ENCODE results near the gene YIPF2. TPM values are rescaled to one million over a fixed set of nuclear protein-coding genes. Genes with fewer than 3 reads are reported as not detected.
A peak's percentile ranks its signal among the peaks of the same experiment; 100 is the strongest.

YIPF2 gene
- total RNA-seq, 1 donor from 2014 or later, result 23.0 TPM

DNA sequence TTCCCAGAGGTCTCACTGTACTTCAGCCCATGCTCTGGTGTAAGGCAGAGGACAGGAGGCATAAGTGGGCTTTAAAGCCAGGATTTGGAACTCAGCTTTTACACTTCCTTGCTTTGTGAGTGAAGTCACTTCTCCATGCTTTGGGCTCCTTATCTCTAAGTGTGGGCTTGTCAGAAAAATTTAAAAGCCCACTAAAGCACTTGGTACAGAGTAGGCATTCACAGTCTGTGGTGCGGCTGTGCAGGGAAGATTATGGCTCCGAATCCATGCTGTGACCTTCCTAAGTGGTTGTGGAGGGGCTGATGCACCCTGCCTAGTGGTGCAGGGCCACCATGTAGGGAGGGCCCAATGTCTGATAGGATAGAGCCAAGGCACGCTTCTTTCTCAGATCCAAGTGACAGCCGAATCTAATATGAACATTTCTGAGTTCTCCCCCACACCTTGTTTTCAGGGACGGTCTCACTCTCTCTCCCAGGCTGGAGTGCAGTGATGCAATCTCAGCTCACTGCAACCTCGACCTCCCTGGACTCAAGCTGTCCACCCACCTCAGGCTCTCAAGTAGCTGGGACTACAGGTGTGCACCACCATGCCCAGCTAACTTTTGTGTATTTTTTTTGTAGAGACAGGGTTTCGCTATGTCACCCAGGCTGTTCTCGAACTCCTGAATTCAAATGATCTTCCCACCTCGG lies 7.1 kb upstream of the YIPF2 start:
- DNase-seq (no peak), ATAC-seq (ENCODE audit: low read depth) (no peak)
- no peaks in the 10 kb centered on the region for H3K27me3 Mint-ChIP-seq
- peaks cover 4% of the 10 kb centered on the region for H3K36me3 Mint-ChIP-seq (ENCODE audit: low read depth)
- CTCF ChIA-PET, result interaction anchor here (1.0 to 2.2 kb wide), 5 partner anchors 9 to 100 kb away, joined by 3 to 12 read pairs (median 5); partner anchors contain the start of gene CARM1
- H3K4me1 Mint-ChIP-seq, result peaks cover 3% of the 10 kb centered on the region
- no peak overlapping the region for H3K27ac Mint-ChIP-seq
- TF ChIP-seq, protein P1, sequence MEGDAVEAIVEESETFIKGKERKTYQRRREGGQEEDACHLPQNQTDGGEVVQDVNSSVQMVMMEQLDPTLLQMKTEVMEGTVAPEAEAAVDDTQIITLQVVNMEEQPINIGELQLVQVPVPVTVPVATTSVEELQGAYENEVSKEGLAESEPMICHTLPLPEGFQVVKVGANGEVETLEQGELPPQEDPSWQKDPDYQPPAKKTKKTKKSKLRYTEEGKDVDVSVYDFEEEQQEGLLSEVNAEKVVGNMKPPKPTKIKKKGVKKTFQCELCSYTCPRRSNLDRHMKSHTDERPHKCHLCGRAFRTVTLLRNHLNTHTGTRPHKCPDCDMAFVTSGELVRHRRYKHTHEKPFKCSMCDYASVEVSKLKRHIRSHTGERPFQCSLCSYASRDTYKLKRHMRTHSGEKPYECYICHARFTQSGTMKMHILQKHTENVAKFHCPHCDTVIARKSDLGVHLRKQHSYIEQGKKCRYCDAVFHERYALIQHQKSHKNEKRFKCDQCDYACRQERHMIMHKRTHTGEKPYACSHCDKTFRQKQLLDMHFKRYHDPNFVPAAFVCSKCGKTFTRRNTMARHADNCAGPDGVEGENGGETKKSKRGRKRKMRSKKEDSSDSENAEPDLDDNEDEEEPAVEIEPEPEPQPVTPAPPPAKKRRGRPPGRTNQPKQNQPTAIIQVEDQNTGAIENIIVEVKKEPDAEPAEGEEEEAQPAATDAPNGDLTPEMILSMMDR (IDR thresholded peaks at IDR 0.05), result no peak
- H3K9me3 Mint-ChIP-seq, result no peaks in the 10 kb centered on the region
- POLR2A ChIA-PET, result interaction anchor here (0.5 to 0.6 kb wide), 2 partner anchors 14 to 30 kb away, joined by 5 to 6 read pairs; no protein-coding TSS in a partner anchor
- intact Hi-C loops (cut with micrococcal nuclease), result loop anchor here (1.0 kb wide), 1 partner anchor 196 kb away; no protein-coding TSS in a partner anchor
- H3K4me3 Mint-ChIP-seq, result no peak overlapping the region

DNA sequence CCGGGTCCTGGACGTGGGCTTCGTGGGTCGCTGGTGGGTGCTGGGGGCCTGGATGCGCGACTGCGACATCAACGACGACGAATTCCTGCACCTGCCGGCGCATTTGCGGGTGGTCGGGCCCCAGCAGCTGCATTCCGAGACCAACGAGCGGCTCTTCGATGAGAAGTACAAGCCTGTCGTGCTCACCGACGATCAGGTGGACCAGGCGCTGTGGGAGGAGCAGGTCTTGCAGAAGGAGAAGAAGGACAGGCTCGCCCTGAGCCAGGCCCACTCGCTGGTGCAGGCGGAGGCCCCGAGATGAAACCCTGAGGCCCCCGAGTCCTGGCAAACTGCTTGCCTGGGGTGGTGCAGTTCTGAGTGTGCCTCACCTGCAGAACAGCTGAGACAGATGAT lies 959 bp upstream of the YIPF2 start:
- Mint-ChIP-seq H3K27me3 (no peaks in the 10 kb centered on the region), H3K4me3 (peak overlapping the region; percentile 92), H3K9me3 (no peaks in the 10 kb centered on the region), H3K4me1 (peaks cover 20% of the 10 kb centered on the region), H3K27ac (no peak overlapping the region), H3K36me3 (ENCODE audit: low read depth) (peaks cover 5% of the 10 kb centered on the region)
- POLR2A ChIA-PET, result interaction anchor here (0.6 kb wide), 4 partner anchors 12 to 823 kb away, joined by 3 to 5 read pairs (median 4); partner anchors contain the start of gene SWSAP1
- ATAC-seq (ENCODE audit: low read depth) (no peak), DNase-seq (no peak)
- intact Hi-C loops (cut with micrococcal nuclease), result loop anchor here (5.0 kb wide), 1 partner anchor 33 kb away; the partner anchor contains the start of gene SMARCA4
- CTCF ChIA-PET, result interaction anchor here (0.9 kb wide), 1 partner anchor 65 kb away, joined by 3 read pairs; no protein-coding TSS in a partner anchor
- TF ChIP-seq, protein P1 (IDR thresholded peaks at IDR 0.05), result no peak

DNA sequence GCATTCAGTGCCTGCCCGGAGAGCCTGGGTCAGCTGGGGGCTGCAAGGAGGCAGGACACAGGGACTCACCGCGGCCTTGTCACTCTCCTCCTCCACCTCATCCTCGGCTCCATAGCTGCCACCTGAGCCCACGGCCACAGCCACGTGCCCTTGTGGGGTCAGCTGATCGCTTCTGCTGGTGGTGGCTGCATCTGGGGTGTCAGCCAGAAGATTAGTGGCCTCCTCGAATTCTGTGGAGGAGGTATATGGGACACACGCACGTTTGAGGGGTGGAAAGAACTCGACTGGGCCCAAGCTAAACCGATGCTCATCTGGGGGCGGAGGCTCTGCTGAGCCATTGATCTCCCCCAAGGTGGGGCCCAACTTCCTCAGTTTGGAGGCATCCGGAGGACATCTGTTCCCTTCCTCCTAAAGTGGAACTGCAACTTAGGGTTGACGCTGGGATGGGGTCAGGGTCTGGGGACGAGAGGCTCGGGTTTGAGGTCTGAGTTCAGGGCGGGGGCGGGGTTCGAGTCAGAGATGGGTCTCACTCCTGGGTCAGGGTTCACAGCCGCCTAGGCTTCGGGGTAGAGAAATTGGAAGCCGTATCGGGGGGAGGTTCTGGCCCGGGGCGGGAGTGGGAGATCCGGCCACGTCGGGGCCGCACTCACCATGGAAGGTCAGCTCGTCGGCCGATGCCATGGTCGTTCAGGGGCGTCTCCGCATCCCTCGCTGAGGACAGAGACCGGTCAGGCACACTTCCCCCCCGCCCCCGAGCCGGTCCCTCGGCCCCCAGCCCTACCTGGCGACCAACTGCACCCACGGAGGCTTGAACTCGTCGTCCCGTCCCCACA lies 493 bp downstream of the YIPF2 start:
- Mint-ChIP-seq H3K4me1 (peaks cover 20% of the 10 kb centered on the region), H3K9me3 (no peaks in the 10 kb centered on the region), H3K27me3 (no peaks in the 10 kb centered on the region), H3K27ac (peak overlapping the region; percentile 81), H3K36me3 (ENCODE audit: low read depth) (peaks cover 14% of the 10 kb centered on the region), H3K4me3 (peak overlapping the region; percentile 92)
- ChIA-PET CTCF (interaction anchor here (1.5 kb wide), 1 partner anchor 14 kb away, joined by 3 read pairs; no protein-coding TSS in a partner anchor), POLR2A (interaction anchor here (0.6 to 1.0 kb wide), 4 partner anchors 9 to 276 kb away, joined by 3 to 15 read pairs (median 4); no protein-coding TSS in a partner anchor)
- no peak for ATAC-seq (ENCODE audit: low read depth)
- intact Hi-C loops (cut with micrococcal nuclease), result loop anchor here (1.0 to 5.0 kb wide), 3 partner anchors 34 to 57 kb away; partner anchors contain the start of genes CARM1 and SMARCA4
- TF ChIP-seq, protein P1 (IDR thresholded peaks at IDR 0.05), result no peak
- no peak for DNase-seq

DNA sequence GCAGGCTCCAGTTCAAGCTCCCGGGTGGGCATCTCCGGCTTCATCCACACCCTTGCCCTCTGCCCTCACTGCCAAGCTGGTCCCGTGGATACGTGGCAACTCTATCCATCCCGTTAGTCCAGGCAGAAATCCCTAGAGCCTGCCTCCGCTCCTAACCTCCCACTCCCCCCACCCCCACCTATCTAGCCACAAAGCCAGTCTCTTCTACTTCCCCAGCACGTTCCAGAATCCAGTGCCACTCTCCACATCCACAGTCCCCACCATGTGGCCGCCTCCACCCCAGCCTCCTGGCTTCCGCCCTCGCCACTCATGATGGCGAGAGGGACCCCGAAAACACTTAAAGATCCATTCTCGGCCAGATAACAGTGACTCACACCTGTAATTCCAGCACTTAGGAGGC lies 3.8 kb downstream of the YIPF2 start:
- H3K27me3 Mint-ChIP-seq, result no peaks in the 10 kb centered on the region
- ChIA-PET CTCF (no interaction called here), POLR2A (no interaction called here)
- no peak for DNase-seq
- H3K4me3 Mint-ChIP-seq, result no peak overlapping the region
- H3K9me3 Mint-ChIP-seq, result no peaks in the 10 kb centered on the region
- ATAC-seq (ENCODE audit: low read depth), result no peak
- peaks cover 17% of the 10 kb centered on the region for H3K4me1 Mint-ChIP-seq
- H3K36me3 Mint-ChIP-seq (ENCODE audit: low read depth), result peaks cover 37% of the 10 kb centered on the region
- peak overlapping the region; percentile 41 for H3K27ac Mint-ChIP-seq
- TF ChIP-seq, protein P1 (IDR thresholded peaks at IDR 0.05), result no peak
- intact Hi-C loops (cut with micrococcal nuclease), result no loop called here
